Activated CD4-positive, alpha-beta T cell treated with anti-CD3 and anti-CD28 coated beads, Interleukin-2, amount 50 U/mL, for 24 hours (primary cell): ENCODE measurements around the gene TPCN2.

Source experiments
- DNase-seq, 2 donors: peaks; one replicate each; pipeline ENCODE4 v3.0.0-alpha.2; 2020; ENCODE audit warnings: low read depth in 1 of 2, low spot score in 1 of 2

Gene TPCN2

DNA sequence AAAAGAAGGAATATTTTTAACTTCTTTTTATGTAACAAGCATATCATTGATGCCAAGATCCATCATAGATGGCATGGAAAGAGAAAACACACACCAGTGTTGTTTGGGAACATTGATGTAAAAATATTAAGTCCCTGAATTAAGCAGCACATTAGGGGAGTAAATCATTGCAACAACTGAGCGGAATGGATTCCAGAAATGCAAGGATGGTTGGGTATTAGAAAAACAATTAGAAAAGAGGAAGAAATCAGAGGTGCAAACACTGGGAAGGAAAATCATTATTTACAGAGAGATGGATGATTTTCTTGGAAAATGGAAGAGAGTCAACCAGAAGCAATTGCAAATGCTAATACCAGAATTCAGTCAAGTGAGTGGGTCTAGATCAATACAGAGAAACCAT is 115.1 kb downstream of the TPCN2 start:
- DNase-seq, result no peak

GRCh38 chr11:69164824-69165223 is 116.1 kb downstream of the TPCN2 start:
- no peak for DNase-seq

- DNase-seq, result no peak
Observed at GRCh38 chr11:69165775-69166174, 117.0 kb downstream of the TPCN2 start.

DNA sequence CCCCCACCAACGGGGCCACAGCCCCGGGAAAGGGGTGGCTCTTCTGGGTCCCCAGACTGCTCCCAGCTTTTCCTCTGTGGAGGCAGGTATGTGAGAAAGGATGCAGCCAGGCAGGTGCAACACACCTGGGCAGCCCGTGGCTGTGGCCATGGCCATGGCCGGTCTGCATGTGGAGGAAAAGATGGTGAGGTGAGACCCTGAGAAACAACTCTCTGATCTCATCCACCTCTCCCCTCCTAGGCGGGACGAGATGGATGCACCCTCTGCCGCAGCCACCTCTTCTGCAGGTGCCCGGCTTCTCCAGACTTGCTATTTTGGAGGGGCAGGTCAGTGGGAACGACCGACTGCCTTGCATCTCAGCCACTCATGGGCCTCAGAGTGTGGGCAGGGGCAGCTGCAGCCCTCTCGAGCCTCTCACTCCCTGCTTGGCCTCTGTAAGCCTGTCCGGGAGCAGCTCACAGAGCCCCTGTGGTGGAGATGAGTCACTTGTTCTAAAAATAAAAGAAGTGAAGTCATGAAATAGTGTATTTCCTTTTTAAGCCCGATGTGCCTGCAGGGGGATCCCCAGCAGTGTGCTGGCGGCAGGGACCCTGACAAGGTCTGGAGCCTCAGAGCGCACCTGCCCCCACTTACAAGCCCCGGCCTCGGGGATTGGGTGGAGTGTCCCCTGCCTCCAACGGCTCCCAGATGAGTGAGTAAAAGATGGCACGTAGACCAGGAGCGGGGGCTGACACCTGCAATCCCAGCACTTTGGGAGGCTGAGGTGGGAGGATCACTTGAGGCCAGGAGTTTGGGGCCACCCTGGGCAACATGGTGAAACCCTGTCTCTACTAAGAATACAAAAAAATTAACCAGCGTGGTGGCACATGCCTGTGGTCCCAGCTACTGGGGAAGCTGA is 117.7 kb downstream of the TPCN2 start:
- peak in 1 of 2 donors; percentile 52 for DNase-seq

- no peak for DNase-seq
Observed at GRCh38 chr11:69167130-69167915, 118.6 kb downstream of the TPCN2 start.

- DNase-seq, result no peak
Observed at GRCh38 chr11:69167916-69168691, 119.4 kb downstream of the TPCN2 start.

GRCh38 chr11:69169479-69169878 is 120.7 kb downstream of the TPCN2 start:
- DNase-seq, result no peak

GRCh38 chr11:69170704-69171103 is 122.0 kb downstream of the TPCN2 start:
- no peak for DNase-seq

DNA sequence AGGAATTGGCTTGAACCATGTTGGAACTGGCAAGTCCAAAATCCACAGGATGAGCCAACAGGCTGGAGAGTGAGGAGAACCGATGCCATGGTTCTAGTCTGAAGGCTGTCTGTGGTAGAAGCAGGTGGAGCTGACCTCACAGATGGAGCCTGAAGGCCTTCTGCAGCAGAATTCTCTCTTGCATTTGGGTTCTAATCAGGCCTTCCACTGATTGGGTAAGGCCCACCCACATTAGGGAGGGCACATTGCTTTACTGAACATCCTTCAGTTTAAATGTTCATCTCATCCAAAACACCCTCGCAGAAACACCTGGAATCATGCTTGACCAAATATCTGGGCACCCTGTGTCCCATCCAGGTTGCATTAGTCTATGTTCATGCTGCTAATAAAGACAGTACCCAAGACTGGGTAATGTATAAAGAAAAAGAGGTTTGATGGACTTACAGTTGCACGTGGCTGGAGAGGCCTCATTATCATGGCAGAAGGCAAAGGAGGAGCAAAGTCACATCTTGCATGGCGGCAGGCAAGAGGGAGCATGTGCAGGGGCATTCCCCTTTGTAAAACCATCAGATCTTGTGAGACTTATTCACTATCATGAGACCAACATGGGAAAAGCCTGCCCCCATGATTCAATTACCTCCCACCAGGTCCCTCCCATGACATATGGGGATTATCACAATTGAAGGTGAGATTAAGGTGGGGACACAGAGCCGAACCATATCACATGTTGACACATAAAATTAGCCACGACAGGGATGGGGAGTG is 122.9 kb downstream of the TPCN2 start:
- no peak for DNase-seq

DNA sequence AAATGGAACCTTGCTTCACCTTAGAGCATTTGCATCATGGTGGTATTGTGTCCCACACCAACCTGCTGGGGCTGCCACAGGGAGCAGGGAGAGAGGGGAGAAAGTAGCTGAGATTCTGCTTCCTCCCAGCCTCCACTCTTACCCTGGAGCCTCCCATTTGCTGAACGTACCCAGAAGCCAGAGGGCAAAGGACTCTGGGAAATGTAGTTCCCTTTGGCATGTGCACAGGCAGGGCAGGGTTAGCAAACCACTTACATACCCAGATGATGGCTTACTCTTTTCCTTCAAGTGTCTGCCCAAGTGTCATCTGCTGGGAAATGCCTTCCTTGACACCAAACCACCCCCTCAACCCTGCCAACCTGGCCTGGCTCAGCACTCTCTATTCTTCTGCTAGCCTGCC is 123.9 kb downstream of the TPCN2 start:
- no peak for DNase-seq

GRCh38 chr11:69173331-69173730 is 124.6 kb downstream of the TPCN2 start:
- no peak for DNase-seq

GRCh38 chr11:69173925-69174581 is 125.3 kb downstream of the TPCN2 start:
- DNase-seq, result no peak

- no peak for DNase-seq
Observed at GRCh38 chr11:69174841-69175240, 126.1 kb downstream of the TPCN2 start.

DNA sequence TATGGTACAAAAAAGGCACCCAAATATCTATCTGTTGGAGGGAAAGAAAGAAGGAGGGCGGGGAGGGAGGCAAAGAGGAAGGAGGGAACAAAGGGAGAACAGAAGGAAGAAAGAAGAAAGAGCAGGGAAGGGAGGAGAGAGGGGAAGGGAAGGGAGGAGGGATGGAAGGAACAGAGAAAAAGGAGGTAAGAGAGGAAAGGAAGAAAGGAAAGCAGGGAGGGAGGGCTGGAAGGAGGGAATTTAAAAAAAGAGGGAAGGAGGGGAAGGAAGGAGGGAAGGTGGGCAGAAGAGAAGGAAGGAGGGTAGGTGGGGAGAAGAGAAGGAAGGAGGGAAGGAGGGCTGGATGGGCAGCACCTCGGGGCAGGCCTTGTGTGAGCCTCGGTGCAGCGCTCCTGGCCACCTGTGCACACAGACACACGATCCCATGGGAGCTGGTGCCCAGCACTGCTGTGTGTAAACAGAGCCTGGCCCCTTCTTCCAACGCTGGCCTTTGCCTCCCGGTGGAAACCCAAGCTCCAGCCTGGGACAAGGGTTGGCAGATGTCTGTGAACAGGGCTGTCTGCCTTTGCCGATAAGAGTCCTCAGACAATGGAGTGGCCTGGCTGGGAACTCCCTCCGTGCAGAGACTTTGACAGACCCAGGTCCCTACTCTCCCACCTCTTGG is 130.2 kb downstream of the TPCN2 start:
- DNase-seq, result no peak

- DNase-seq, result no peak
Observed at GRCh38 chr11:69180226-69180625, 131.5 kb downstream of the TPCN2 start.

GRCh38 chr11:69180726-69181125 is 132.0 kb downstream of the TPCN2 start:
- no peak for DNase-seq

GRCh38 chr11:69183613-69184012 is 134.9 kb downstream of the TPCN2 start:
- DNase-seq, result no peak
